B cell (primary cell): Measurements from ENCODE around the gene ALX3. TPM values are rescaled to one million over a fixed set of nuclear protein-coding genes. Genes with fewer than 3 reads are reported as not detected.

ENCODE experiments used
- ATAC-seq: fragments of 200-7000 bp; cut with Tn5 transposase; one replicate; pipeline ENCODE4 v1.10.0; 2021; ENCODE audit warnings: low read depth, mild to moderate bottlenecking, moderate number of reproducible peaks, moderate library complexity
- CTCF ChIA-PET: fragments of 350-600 bp; sonication (Branson Sonifier 250); formaldehyde crosslinking; loops from one replicate; lab custom pipeline; 2021; ENCODE audit warnings: antibody characterized with exemption, inconsistent platforms; lab: Charles Lee
- POLR2A ChIA-PET: fragments of 350-600 bp; sonication (Branson Sonifier 250); formaldehyde crosslinking; loops from one replicate; lab custom pipeline; 2021; ENCODE audit warnings: antibody characterized with exemption; lab: Charles Lee
- DNase-seq: peaks from one replicate; pipeline ENCODE4 v3.0.0; 2013
- H2AFZ ChIP-seq: 2 replicates; pipeline ENCODE4 v1.6.1; 2012; ENCODE audit warnings: mild to moderate bottlenecking, low read depth, low read length; ENCODE audit not compliant: insufficient read depth, poor library complexity, severe bottlenecking
- H3K27ac ChIP-seq, 2 donors: 1 replicate in 1 of 2; 2 replicates in 1 of 2; pipeline ENCODE4 v1.5.1; 2012 to 2013; ENCODE audit warnings: low read length in 2 of 2, mild to moderate bottlenecking in 2 of 2, moderate library complexity in 1 of 2
- H3K27me3 ChIP-seq, 4 experiments: fragments of 200-600 bp in 1 of 4; sonication (generic) in 1 of 4; replicated peaks in 1 of 4; 1 replicate in 2 of 4; 2 replicates in 2 of 4; pipeline versions ENCODE4 v1.6.1 to v1.7.0; 2013 to 2016; ENCODE audit warnings: low read length in 3 of 4, mild to moderate bottlenecking in 2 of 4, mixed read lengths in 1 of 4, moderate library complexity in 1 of 4; ENCODE audit not compliant: insufficient read depth in 4 of 4, control insufficient read depth in 3 of 4; ENCODE audit errors: control extremely low read depth in 1 of 4
- H3K36me3 ChIP-seq, 2 experiments: replicated peaks in 1 of 2; 1 replicate in 1 of 2; 2 replicates in 1 of 2; pipeline versions ENCODE4 v1.6.1 to v1.7.1; 2013; ENCODE audit warnings: low read length in 1 of 2; ENCODE audit not compliant: insufficient read depth in 2 of 2, control insufficient read depth in 1 of 2; ENCODE audit errors: control extremely low read depth in 1 of 2, extremely low read depth in 1 of 2
- H3K4me1 ChIP-seq, 2 donors: fragments of 200-600 bp in 1 of 2; sonication (generic) in 1 of 2; 1 replicate in 1 of 2; 2 replicates in 1 of 2; pipeline versions ENCODE4 v1.5.1 to v1.6.1; 2013 to 2017; ENCODE audit warnings: low read length in 2 of 2; ENCODE audit not compliant: control insufficient read depth in 2 of 2, insufficient read depth in 2 of 2
- H3K4me2 ChIP-seq: replicated peaks from 2 replicates; pipeline ENCODE3; 2012; ENCODE audit warnings: mild to moderate bottlenecking, low read depth, low read length; ENCODE audit not compliant: poor library complexity, severe bottlenecking
- H3K4me3 ChIP-seq, 5 experiments: fragments of 200-600 bp in 1 of 5; sonication (generic) in 1 of 5; 1 replicate in 3 of 5; 2 replicates in 2 of 5; pipeline versions ENCODE4 v1.5.1 to v1.7.0; 2011 to 2016; ENCODE audit warnings: low read length in 4 of 5, mild to moderate bottlenecking in 4 of 5, low read depth in 2 of 5, control low read depth in 1 of 5, moderate library complexity in 1 of 5; ENCODE audit not compliant: insufficient read depth in 1 of 5; ENCODE audit errors: control extremely low read depth in 1 of 5, extremely low read depth in 1 of 5
- H3K79me2 ChIP-seq: fragments of 200-600 bp; sonication (generic); one replicate; pipeline ENCODE4 v1.6.0; 2016; ENCODE audit warnings: low read length; ENCODE audit not compliant: control insufficient read depth, insufficient read depth
- H3K9ac ChIP-seq: fragments of 200-600 bp; sonication (generic); 2 replicates; pipeline ENCODE4 v1.6.1; 2017; ENCODE audit warnings: mild to moderate bottlenecking, low read length, moderate library complexity
- H3K9me3 ChIP-seq, 3 donors: one replicate each; pipeline versions ENCODE4 v1.6.1 to v1.7.1; 2013; ENCODE audit warnings: low read length in 2 of 3; ENCODE audit not compliant: control insufficient read depth in 2 of 3, insufficient read depth in 1 of 3; ENCODE audit errors: control extremely low read depth in 1 of 3
- H4K20me1 ChIP-seq: 2 replicates; pipeline ENCODE4 v1.6.0; 2012; ENCODE audit warnings: mild to moderate bottlenecking, low read length; ENCODE audit not compliant: insufficient read depth, control insufficient read depth, poor library complexity, severe bottlenecking
- H3K27ac Mint-ChIP-seq: one replicate; pipeline ENCODE4 v1.8.0; 2021; ENCODE audit warnings: mixed read lengths
- H3K27me3 Mint-ChIP-seq: one replicate; pipeline ENCODE4 v1.8.0; 2021; ENCODE audit warnings: mixed read lengths
- H3K4me1 Mint-ChIP-seq: one replicate; pipeline ENCODE4 v1.8.0; 2021; ENCODE audit warnings: mixed read lengths
- H3K4me3 Mint-ChIP-seq: one replicate; pipeline ENCODE4 v1.8.0; 2021; ENCODE audit warnings: mixed read lengths
- H3K9me3 Mint-ChIP-seq: one replicate; pipeline ENCODE4 v1.8.0; 2022; ENCODE audit warnings: mixed read lengths; ENCODE audit not compliant: insufficient read depth
- EZH2 ChIP-seq: IDR thresholded peaks from 2 replicates; pipeline ENCODE4 v1.6.1; 2012; ENCODE audit warnings: borderline replicate concordance, low read depth, mild to moderate bottlenecking, moderate library complexity, low read length; ENCODE audit not compliant: insufficient read depth, poor library complexity, severe bottlenecking
- WGBS: methylation state at CpG from one replicate; pipeline ENCODE4 v1.1.5; 2013; ENCODE audit warnings: missing lambda C conversion rate; ENCODE audit not compliant: insufficient coverage; 5-methylcytosine and 5-hydroxymethylcytosine counted together
- intact Hi-C: fragments of 100-400 bp; cut with micrococcal nuclease; formaldehyde crosslinking; loops from one replicate; pipeline ENCODE4 v1.10.0; 2022
- polyA plus RNA-seq: library from polyadenylated mRNA; depleted of rRNA; stranded (reverse); fragments of >200 nt; gene quantifications from 2 replicates; pipeline ENCODE4 v1.2.3, GENCODE V29; 2012
- total RNA-seq, 2 donors: library from RNA; stranded (reverse); fragments of 120-200 nt in 1 of 2; gene quantifications; 1 replicate in 1 of 2; 2 replicates in 1 of 2; pipeline versions ENCODE4 v1.2.3 to v1.2.4, GENCODE V29; 2013 to 2022
- TF ChIP-seq, protein P1 (sequence below): fragments of 200-600 bp; IDR thresholded peaks from one replicate; pipeline ENCODE4 v1.8.0; 2022; ENCODE audit warnings: antibody characterized with exemption, mild to moderate bottlenecking

ALX3 gene
- total and polyA plus RNA-seq, 2 donors (not counting 1 experiment from before 2014, with no cell fraction given): not detected

DNA sequence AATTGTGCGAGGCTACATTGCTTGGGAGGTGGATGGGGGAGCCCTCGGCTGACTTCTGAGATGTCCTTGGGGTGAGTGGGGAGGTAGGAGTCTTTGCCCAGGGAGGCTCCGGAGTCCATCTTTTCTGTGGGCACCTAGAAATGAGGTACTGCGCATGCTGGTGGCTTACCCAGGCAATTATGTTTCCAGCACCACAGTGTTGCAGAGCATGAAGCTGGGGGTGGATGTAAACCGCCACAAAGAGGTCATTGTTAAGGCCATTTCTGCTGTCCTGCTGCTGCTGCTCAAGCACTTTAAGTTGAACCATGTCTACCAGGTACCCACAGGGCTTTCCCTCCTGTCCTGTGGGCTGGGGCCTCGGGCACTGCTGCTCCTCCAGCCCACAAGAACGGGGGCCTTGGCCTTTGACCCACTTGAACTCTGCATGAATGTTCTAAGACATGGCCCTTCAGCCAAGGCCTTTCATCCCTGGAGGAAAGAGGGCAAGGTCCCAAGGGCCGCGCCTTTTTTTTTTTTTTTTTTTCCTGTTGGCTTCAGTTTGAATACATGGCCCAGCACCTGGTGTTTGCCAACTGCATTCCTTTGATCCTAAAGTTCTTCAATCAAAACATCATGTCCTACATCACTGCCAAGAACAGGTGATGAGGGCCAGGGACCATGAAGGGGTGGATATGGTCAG, 21.4 kb downstream of the ALX3 start:
- Histone ChIP-seq H3K27me3 (no peaks in the 10 kb centered on the region), H4K20me1 (peaks cover 7% of the 10 kb centered on the region), H3K27ac (no peak overlapping the region), H3K79me2 (peaks cover 3% of the 10 kb centered on the region), H2AFZ (no peak overlapping the region), H3K4me2 (no peak overlapping the region), H3K36me3 (peaks cover 1 to 92% of the 10 kb centered on the region in 2 experiments), H3K4me1 (no peaks in the 10 kb centered on the region), H3K9me3 (no peaks in the 10 kb centered on the region), H3K4me3 (no peak overlapping the region), H3K9ac (no peak overlapping the region)
- DNase-seq (no peak), ATAC-seq (no peak)
- Mint-ChIP-seq H3K27ac (no peak overlapping the region), H3K4me3 (no peak overlapping the region), H3K9me3 (no peaks in the 10 kb centered on the region), H3K27me3 (no peaks in the 10 kb centered on the region), H3K4me1 (no peaks in the 10 kb centered on the region)
- intact Hi-C loops: no loop called here
- ChIA-PET POLR2A (no interaction called here), CTCF (interaction anchor here (0.7 to 6.9 kb wide), 4 partner anchors 11 to 1596 kb away, joined by 4 to 67 read pairs (median 8); partner anchors contain the start of gene STRIP1)
- 100% methylated on average over 7 of the region's 9 CpGs for WGBS
- TF ChIP-seq, protein P1, sequence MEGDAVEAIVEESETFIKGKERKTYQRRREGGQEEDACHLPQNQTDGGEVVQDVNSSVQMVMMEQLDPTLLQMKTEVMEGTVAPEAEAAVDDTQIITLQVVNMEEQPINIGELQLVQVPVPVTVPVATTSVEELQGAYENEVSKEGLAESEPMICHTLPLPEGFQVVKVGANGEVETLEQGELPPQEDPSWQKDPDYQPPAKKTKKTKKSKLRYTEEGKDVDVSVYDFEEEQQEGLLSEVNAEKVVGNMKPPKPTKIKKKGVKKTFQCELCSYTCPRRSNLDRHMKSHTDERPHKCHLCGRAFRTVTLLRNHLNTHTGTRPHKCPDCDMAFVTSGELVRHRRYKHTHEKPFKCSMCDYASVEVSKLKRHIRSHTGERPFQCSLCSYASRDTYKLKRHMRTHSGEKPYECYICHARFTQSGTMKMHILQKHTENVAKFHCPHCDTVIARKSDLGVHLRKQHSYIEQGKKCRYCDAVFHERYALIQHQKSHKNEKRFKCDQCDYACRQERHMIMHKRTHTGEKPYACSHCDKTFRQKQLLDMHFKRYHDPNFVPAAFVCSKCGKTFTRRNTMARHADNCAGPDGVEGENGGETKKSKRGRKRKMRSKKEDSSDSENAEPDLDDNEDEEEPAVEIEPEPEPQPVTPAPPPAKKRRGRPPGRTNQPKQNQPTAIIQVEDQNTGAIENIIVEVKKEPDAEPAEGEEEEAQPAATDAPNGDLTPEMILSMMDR: no peak
- no peak for TF ChIP-seq EZH2

DNA sequence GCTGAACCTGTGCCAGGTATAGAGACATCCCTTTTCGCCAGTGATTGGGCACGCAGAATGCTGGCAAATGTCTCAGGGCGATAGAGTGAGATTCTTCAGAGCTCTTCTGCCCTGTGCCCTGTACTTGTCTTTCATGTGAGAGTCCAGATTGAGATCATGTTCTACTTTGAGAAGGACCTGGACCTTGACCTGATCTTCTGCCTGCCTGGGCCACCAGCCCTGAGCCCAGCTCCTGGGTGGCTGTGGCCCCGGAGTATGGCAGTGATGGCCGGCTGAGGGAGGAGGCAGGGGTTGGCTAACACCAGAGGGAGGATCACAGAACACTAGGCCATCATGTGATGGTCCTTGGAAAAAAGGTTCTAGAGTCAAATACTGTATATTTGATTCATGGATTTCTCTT, 22.2 kb downstream of the ALX3 start:
- POLR2A ChIA-PET: no interaction called here
- H3K27ac Mint-ChIP-seq: no peak overlapping the region
- H3K9me3 Mint-ChIP-seq: no peaks in the 10 kb centered on the region

More for the DNA sequence above, 22.2 kb downstream of the ALX3 start:
- WGBS: 100% methylated on average over 3 of the region's 5 CpGs
- H3K9me3 ChIP-seq: no peaks in the 10 kb centered on the region
- peaks cover 2% of the 10 kb centered on the region for H4K20me1 ChIP-seq
- TF ChIP-seq, protein P1: no peak
- no peak for TF ChIP-seq EZH2
- no peak overlapping the region for H3K4me2 ChIP-seq
- CTCF ChIA-PET: interaction anchor here (0.6 to 1.3 kb wide), 4 partner anchors 14 to 377 kb away, joined by 3 to 4 read pairs (median 3); partner anchors contain the start of gene STRIP1
- intact Hi-C loops: no loop called here
- no peaks in the 10 kb centered on the region for H3K27me3 Mint-ChIP-seq
- no peak overlapping the region for H3K4me3 ChIP-seq
- H3K79me2 ChIP-seq: no peaks in the 10 kb centered on the region
- no peak overlapping the region for H3K27ac ChIP-seq
- ATAC-seq: no peak
- H3K36me3 ChIP-seq: peaks cover 1 to 92% of the 10 kb centered on the region in 2 experiments
- no peak overlapping the region for H2AFZ ChIP-seq
- H3K4me3 Mint-ChIP-seq: no peak overlapping the region
- H3K4me1 ChIP-seq: no peaks in the 10 kb centered on the region
- no peak overlapping the region for H3K9ac ChIP-seq
- no peaks in the 10 kb centered on the region for H3K27me3 ChIP-seq
- H3K4me1 Mint-ChIP-seq: no peaks in the 10 kb centered on the region
- no peak for DNase-seq
